CD1c-positive myeloid dendritic cell (primary cell): Measurements from ENCODE around the gene RAPGEF4.
"Not testable (repeated sequence)": the region's sequence is repeated elsewhere in the genome, so short reads cannot be mapped to it uniquely, and the experiment has no call there.

Experiments used
- DNase-seq: peaks from one replicate; pipeline ENCODE4 v3.0.0-alpha.2; 2016; ENCODE audit errors: extremely low spot score

RAPGEF4 gene

DNA sequence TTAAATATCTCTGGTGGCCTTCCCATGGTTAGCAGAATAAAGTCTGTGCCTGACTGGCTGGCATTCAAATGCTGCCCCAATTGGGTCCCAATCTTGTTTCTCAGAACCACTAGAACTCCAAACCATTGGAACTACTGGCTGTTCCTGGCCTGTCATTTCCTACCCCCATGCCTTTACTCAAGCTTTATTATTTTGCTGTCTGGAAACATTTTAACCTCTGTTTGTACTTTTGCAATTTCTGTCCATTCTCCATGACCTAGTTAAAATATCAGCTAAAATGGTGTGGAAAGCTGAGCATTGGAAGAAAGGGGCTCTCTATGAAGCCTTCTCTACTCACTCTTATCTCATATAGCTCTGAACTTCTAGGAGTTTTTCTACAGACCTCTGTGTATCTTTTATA is 38.7 kb downstream of the RAPGEF4 start:
- DNase-seq, result no peak

DNA sequence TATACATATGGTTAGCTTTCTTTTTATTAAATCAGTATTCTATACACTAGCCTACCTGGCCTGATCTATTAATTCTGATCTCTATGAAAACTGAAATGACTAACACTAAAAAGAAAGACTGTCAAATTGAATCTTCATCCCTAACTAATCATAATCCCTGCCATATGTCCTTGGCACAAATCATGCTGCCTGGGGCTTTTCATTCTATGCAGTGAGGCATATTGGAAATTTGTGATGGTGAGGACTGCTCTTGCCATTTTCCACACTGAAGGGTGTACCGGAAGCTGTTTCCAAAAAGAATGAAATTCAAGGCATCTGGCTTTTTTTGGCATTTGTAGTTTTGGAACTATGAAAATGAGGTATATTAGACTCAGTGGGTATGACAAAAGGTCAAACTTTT is 39.7 kb downstream of the RAPGEF4 start:
- no peak for DNase-seq

DNA sequence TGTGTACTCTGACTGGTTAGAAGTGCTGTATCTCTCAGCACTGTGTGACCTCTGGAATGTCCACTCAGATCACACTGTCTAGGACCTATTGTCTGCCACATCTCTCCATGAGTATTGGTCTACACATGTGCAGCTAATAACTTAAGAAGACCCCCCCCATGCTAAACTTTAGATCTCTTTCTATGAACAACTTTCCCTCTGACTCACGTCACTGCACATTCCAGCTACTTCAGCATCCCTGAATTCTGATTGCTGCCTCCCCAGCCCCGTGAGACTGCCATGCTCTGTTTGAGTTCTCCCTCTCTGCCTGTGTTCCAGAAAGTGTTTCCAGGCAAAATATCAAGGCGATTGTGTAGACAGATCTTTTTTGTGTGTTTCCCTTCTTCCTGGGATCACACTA is 41.8 kb downstream of the RAPGEF4 start:
- no peak for DNase-seq

DNA sequence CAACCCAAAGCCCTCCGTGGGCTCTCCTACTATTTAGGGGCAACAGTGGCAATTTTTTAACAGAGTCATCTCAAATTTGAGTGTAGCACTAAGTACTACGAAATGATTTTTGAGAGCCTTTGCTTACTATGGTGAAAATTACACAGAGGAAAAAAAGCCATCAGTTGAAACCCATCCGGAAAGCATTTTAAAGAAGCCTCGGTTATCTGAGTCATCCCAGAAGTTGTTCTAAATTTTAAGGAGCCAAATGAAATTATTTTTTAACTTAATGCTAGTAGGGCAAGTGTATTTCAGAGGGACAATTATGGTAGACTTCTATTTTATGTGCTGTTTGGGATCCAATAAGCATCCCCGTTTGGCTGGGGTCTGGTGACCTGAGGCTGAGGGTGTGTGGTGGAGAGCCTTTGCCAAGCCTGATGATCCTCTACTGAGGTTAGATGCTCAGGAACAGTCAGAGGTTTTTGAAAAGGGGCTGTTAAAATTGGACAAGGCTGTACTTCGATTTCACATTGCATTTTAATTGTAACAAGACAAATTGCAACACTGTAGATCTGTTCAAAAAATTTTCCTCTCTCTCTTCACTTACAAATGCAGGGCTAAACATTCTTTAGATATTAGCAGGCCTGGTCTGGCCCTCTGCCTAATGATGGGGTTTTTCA is 47.0 kb downstream of the RAPGEF4 start:
- DNase-seq, result no peak

DNA sequence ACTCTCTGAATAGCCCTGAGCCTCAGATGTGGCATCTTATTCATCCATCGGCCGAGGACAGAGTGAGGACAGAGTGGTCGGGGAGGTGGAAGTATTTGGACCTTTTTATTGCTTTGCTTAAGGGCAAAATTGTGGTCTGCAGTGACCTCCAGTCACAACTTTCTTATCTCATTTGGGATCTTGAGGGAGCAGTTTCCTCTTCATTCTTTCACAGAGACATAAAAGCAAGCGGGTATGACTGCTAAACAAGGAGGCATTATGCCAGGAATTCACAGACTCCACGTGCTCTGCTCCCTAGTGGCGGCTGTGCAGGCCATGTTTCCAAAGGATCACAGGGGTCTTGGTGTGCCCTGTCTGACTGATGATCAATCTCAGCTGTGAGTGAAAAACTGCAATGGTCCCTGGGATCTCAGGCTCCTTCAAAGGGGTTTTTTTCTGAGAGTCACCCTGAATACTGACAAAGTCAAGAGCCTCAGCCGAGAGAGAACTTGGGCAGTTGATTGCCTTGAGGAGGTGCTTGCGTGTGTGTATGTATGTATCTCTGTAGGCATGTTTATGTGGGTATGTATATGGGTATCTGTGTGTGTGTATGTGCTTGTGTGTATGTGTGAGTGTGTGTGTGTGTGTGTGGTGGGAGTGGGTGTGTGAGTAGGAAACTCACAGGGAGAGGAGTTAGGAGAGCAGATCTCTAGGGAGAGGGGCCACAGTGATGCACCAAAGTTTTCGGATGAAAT is 47.7 kb downstream of the RAPGEF4 start:
- no peak for DNase-seq

DNA sequence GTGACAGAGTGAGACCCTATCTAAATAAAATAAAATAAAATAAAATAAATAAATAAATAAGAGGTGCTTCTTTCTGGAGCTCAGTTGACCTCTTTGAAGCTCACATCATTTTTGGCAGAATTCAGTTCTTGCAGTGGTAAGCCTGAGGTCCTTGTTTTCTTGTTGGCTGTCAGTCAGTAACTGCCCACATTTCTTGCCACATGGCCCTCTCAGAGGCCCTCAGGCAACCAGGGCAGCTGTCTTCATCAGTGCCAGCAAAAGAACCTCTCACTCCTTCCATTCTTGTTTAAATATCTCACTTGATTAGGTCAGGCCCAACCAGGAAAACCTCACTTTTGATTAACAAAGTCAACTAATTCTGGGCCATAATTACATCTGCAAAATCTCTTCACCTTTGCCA is 53.2 kb downstream of the RAPGEF4 start:
- no peak for DNase-seq

DNA sequence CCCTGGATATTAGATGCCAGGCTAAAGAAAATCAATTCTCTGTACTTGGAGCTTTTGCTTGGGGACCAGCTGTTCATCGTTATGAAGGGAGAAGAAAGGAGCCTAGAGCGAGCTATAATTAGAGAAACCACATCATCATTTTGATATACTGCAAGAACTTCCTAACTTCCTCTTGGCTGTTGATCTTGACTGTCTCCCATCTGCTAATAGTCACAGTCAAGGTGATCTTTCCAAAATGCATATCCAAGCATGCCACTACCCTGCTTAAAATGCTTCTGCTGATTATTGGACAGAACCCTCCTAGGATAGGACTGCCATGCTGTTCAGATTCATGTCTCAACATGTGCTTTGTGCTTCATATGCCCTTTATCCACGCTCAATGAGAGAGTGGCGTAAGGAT is 54.8 kb downstream of the RAPGEF4 start:
- no peak for DNase-seq

DNA sequence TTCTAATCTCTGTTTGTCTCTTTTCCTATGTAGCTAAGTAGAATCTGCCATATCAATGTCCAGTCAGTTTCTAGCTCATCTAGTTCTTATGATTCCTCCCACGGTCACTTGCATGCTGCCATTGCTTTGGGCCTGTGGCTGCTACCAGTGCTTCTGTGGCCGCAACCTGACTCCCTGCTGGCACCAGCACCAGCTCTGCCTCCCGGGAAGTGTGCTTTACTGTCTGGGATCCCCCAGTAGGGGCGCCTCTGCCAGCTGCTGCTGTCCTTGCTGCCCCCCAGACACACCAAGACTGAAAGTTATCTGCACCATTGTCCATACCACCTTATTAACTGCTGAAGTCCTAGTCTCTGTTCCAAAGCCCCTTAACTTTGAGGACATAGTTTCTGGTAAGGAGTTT is 56.3 kb downstream of the RAPGEF4 start:
- no peak for DNase-seq

DNA sequence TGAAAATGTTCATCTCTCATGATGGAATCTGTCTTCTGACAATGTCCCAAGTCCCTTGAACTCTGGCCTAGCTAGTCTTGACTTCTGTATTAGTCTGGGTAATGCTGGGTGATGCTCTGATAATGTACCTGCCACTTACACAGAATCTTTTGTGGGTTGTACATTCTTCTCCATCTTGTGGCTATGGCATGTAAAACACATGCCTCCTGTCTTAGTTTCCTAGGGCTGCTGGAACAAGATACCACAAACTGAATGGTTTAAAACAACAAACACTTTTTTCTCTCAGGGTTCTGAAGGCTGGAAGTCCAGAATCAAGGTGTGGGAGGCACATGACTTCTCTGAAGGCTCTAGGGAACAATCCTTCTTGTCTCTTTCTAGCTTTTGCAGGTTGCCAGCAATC is 57.1 kb downstream of the RAPGEF4 start:
- DNase-seq, result no peak

DNA sequence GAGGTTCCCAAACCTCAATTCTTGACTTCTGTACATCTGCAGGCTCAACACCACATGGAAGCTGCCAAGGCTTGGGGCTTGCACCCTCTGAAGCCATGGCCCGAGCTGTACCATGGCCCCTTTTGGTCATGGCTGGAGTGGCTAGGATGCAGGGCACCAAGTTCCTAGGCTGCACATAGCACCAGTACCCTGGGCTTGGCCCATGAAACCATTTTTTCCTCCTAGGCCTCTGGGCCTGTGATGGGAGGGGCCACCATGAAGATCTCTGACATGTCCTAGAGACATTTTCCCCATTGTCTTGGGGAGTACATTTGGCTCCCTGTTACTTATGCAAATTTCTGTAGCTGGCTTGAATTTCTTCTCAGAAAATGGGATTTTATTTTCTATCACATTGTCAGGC is 67.7 kb downstream of the RAPGEF4 start:
- not testable (repeated sequence) for DNase-seq

DNA sequence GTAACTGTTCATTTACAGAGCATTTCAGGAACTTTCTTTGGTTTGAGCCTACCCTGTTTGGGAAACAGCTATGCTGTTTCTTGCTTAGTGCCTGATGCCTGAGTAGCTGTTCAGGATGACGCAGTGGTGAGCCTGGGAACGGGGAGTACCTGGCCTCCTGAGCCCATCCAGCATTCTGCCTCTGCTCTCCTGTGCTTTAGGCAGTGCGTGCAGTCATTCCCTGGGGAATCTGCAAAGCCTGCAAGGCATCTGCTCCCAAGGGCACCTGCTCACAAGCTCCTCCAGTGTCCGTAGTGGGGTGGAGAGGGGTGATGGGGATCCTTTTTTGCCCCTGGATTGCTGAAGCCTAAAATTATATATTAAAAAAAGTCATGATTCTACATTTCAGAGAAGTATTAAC is 68.8 kb downstream of the RAPGEF4 start:
- DNase-seq, result no peak

DNA sequence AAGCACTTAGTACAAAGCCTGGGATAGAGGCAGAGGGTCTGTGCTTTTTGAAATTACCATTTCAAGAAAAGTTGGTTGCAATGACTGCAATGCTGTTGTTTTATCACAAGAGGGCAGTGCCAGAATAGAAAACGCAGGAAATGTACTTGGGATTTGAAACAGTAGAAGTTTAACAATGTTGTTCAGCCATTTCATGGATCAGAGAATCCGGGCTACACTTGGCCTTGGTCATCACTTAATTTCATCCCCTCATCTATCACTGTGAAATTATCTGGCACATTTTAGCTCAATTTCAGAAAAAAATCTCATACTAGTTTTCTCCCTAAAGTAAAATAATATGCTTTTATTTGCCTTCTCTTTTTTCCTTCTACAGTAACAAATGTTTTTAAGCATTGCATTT is 70.8 kb downstream of the RAPGEF4 start:
- peak; percentile 41 for DNase-seq

DNA sequence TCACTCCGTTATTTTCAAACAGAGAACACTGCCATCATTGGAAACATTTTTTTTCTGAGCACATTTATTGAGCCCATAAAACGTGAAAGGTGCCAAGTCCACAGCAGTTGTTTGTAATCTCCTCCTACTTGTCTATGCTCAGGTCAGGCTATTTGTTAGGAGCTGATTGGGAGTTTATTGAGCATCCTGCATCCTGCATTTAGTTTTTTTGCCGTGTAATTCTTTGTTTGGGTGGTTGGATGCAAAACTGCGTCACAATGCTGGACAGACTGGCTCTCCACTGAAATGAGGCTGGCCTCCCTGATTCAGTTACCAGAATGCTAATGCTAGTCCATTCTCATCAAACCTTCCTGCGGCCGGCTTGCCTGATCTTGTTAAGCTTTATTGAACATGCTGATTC is 71.4 kb downstream of the RAPGEF4 start:
- DNase-seq, result no peak

DNA sequence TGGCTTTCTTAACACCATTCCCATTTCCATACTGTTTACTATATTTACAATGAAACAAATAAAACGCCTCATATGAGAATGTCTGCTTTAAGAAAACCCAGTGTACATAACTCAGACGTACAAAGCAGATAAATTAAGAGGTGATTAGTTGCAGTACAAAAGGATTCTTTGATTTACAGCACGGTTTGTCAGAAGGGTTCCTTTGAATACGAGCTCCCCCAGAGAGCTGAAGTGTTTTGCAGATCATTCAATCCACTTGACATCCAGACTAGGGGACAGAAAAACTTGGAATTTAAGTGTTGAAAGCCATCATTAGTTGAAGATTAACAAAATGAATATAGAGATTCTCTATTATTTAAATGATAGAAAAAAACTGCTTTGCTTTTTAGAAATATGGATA is 72.5 kb downstream of the RAPGEF4 start:
- DNase-seq, result no peak

DNA sequence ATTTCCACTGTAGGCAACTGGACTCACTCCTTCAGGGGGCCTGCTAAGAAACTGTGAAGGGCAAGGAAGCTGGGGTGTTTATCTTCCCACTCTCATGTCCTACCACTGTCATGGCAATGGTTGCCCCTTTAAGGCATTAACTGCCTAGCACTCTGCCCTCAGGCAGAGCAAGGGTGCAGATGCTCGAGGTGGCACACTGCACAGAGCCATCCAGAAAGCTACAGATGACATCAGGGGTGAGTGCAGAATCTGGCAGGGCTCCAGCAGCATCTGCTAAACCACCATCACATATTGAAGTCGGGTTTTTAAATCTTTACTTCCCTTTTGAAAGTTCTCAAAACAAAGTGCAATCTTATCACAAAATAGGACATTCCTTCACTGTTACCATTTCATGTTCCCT is 75.4 kb downstream of the RAPGEF4 start:
- DNase-seq, result no peak

DNA sequence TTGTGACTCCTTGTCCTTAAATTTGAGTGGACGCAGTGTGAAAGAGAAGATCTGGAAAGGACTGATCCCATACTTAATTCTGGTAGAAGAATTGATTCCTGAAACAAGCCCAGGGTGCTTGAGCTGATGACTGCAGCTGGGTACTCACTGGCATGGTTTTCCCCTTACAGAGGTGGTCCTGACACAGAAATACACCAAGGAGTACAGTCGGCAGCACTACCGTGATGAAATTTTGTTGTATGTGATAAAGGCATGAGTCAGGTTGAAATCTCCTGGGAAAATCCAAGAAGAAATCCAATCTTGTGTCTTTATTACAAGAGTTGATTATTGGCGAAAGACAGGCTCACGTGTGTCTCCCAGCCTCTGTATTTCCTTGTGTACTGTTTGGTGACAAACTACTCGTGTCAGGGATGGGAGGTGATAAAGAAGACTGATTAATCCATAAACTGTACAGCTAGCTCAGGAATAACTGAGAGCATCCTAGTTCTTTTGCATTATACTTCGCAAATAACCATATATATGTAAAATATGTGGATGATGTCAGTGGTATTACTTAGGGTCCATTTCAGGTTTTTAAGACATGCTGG is 76.6 kb downstream of the RAPGEF4 start:
- DNase-seq, result no peak

DNA sequence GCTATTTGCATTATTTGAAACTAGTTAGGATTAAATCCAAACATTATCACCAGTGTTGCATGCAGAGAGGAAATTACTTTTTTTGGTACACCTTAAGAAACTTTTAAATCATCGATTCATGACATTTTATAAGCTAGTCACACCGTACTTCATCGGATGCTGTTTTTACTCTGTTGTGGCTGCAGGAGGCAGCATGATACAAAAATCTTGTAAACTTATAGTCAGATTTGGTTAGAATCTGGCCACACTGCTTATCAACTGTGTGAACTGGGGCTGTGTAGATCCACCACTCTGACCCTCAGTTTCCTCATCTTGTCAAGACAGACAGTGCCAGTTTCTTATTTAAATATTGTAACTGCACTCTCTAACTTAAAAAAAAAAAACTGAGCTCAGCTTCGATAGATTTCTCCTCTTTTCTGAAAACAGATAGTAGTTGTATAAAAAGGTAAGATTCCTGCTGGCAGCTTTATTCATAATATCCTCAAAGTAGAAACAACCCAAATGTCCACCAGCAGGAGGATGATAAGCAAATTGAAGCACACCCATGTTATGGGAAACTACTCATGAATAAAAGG is 77.8 kb downstream of the RAPGEF4 start:
- DNase-seq, result no peak

DNA sequence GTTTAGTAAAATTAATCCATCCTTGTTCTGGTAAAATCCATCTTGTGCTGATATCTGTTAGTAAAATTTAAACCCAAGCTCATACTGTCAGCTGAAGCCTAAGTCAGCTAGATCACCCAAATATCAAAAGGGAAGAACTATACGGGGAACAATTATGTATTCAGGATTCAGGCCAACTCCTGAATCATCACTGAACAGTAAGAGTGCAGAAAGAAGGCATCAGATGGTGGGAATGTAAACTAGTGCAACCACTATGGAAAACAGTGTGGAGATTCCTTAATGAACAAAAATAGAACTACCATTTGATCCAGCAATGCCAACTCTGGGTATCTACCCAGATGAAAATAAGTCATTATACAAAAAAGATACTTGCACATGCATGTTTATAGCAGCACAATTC is 81.8 kb downstream of the RAPGEF4 start:
- no peak for DNase-seq

DNA sequence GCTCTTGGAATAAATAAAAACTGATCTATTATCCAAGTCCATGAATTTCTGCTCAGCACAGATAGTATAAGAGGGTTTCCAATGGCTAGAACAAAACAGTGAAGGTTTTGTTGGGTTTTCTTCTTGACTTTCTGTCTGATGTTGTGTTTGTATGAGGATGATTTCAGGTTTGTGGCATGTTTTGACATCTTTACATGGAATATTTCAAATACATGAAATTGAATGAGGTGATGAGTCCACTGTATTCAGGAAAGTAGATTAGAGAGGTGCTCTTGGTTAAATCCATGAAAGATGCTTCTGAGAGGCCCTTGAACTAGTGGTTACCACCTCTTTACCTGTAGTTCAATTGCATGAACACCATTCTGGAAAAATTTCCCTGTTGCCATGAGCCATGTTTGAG is 84.3 kb downstream of the RAPGEF4 start:
- DNase-seq, result no peak

DNA sequence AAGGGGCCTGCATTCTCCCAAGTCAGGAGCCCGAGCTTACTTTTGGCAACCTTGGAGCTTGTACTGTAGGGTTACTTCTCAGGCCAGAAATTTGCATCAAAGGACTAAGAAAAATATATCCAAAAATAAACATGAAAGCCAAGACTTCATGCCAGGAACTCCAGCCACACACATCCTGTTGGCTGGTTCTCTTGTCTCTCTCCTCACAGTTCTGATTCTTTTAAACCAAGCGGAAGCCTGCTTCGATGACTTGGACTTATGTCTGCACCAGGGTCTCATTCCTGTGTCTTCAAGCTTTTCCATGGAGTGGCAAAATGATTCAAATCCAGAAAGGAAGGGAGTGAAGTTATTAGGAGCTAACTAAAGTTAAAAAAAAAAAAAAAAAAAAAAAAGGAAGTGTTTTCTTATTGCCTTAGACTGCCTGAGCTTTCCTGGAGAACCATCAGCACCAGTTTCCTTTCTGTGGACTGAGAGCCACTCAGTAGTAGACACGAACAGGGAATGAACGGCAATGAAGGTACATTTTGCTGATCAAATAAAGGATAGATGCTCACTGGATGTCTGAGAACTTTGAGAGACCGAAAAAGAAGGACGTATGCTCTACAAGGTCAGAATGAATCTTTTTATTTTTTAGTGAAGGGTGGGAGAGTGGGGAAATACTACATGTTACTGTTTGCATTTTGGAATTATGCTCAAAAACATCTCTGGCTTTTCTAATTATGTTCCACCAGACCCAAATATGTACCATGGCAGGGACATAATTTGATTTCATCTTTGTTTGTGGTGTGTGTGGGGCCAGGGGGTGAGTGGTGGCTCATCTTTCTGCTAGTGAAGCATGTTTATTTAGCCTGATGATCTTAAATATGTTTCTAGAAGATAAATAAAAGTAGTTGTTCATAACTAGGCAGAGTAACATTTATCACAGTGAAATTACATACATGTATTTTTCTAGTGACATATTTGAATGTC is 86.0 kb downstream of the RAPGEF4 start:
- no peak for DNase-seq

DNA sequence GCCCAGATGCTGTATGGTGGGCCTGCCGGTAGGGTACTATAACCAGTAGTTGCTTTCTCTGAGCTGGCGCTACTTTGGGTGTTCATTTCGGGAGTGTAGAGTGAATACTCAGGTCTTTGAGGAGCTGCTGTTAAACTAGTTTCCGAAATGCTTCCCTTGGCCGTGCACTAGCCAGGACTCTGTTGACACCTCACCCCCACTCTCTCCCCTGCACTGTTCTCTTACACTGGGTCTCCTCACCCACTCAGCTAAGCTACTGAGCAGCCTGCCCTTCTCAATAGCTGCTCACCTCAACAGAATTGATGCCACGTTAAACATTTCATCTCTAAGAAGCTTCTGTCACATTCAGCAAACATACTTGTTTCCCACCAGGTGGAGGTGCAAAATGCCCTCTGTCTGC is 86.9 kb downstream of the RAPGEF4 start:
- no peak for DNase-seq
